RCC 7860 (cell line): Measurements from ENCODE around the gene CASQ1.

Experiments used
- DNase-seq: peaks from one replicate; pipeline ENCODE4 v3.0.0-alpha.2; 2015; ENCODE audit warnings: low spot score
- FAIRE-seq: peaks from 2 replicates; lab custom pipeline; 2012; peaks lifted over from hg19 to GRCh38; lab: Jason Lieb, UNC

The CASQ1 gene

GRCh38 chr1:160189649-160190625 is at the start of gene CASQ1:
Gene CASQ1 (plus strand): TSS chr1:160190575. CDS start chr1:160190752, 177 bp downstream.
- no peak for DNase-seq
- FAIRE-seq, result no peak

DNA sequence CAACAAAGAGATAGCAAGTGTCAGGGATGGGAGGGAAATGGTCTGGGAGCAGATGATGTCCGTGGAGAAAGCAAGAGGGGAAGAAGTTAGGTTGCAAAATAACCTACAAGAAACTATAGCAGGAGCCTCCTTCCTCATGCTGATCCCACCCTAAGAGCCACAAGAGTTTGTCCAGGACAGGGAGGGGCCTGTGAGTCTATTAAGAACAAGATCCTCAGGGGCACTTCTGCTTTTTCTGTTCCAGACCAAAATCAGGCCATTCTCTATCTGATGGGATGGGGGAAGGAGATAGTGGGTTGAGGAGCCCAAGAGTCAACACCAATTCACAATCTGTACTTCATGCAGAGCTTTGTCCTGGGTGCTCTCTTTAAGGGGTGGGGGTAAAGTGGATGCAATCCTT is 46.7 kb upstream of the CASQ1 start:
- DNase-seq (no peak), FAIRE-seq (no peak)

- DNase-seq, result no peak
- FAIRE-seq, result no peak
Measured at GRCh38 chr1:160144921-160145320, 45.5 kb upstream of the CASQ1 start.

DNA sequence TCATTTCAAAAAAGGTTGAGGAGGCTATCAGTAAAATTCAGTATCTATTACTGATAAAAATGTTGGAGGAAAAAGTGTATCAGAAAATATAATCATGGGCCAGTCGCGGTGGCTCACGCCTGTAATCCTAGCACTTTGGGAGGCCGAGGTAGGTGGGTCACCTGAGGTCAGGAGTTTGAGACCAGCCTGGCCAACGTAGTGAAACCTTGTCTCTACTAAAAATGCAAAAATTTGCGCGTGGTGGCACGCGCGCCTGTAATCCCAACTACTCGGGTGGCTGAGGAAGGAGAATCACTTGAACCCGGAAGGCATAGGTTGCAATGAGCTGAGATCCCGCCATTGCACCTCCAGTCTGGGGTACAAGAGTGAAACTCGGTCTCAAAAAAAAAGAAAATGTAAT is 44.3 kb upstream of the CASQ1 start:
- DNase-seq (no peak), FAIRE-seq (no peak)

GRCh38 chr1:160148121-160148520 is 42.3 kb upstream of the CASQ1 start:
- DNase-seq, result no peak
- no peak for FAIRE-seq

GRCh38 chr1:160149233-160149632 is 41.1 kb upstream of the CASQ1 start:
- DNase-seq, result no peak
- no peak for FAIRE-seq

- FAIRE-seq (no peak), DNase-seq (no peak)
Measured at GRCh38 chr1:160149716-160150115, 40.7 kb upstream of the CASQ1 start.

DNA sequence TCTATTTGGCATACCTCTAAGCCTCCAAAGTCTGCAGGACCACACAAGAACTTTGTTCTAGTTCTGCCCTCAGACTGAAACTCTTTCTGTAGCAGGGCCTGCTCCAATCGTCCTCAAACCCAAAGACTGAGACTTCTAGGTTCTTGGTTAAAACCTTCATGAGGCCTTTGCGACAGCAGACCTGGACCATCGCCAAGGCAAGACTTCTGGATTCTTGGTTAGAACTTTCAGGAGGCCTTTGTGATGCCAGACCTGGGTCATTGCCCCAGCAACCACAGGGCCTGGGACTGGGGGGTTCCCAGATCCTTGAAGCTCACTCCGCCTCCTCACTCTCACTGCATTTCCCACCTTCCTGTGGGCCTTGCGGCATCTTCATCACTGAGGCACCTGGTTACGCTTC is 39.1 kb upstream of the CASQ1 start, which contains the start of gene ATP1A4:
Gene ATP1A4, plus strand, starts transcription at position 301 of the 400 bp plus-strand sequence. CDS start 438 bp downstream, outside the sequence.
- DNase-seq, result no peak
- no peak for FAIRE-seq

GRCh38 chr1:160154790-160155189 is 35.6 kb upstream of the CASQ1 start:
- DNase-seq, result no peak
- no peak for FAIRE-seq

DNA sequence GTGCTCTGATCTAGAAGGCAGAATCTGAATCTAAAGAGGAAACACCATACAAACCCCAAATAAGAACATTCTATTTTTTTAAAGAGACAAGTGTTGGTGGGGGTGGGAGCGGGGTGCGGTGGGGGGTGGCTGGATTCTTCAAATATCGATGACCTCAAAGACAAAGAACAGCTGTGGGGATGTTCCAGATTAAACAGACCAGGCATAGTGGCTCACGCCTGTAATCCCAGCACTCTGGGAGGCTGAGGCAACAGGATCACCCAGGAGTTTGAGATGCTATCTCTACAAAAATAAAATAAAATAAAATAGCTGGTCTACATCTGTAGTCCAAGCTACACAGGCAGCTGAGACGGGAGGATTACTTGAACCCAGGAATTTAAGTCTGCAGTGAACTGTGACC is 34.0 kb upstream of the CASQ1 start:
- FAIRE-seq (no peak), DNase-seq (no peak)

- DNase-seq (no peak), FAIRE-seq (no peak)
Measured at GRCh38 chr1:160157174-160157573, 33.2 kb upstream of the CASQ1 start.

- no peak for FAIRE-seq
Measured at GRCh38 chr1:160158031-160158430, 32.3 kb upstream of the CASQ1 start.

GRCh38 chr1:160158534-160158933 is 31.8 kb upstream of the CASQ1 start:
- DNase-seq, result no peak
- FAIRE-seq, result no peak

More at GRCh38 chr1:160158031-160158430, 32.3 kb upstream of the CASQ1 start:
- no peak for DNase-seq

DNA sequence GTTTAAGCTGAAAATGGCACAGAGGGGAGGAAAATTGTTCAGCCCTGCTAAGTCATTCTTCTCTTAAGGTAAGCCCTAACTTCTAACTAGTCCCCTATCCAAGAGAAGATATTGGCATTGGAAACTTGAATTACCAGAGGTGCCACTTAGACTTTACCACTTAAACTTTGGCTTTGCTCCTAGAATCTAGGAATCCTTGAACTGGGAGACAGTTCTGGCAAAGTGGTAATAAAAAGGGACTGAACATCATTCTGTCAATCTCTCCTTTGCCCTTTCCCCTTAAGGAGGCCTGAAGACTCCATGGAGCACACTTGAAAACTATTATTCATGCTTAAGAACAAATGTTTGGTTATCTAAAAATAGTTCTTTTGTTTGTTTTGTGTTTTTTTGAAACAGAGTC is 30.5 kb upstream of the CASQ1 start:
- no peak for FAIRE-seq
- DNase-seq, result no peak

- DNase-seq, result no peak
- FAIRE-seq, result no peak
Measured at GRCh38 chr1:160161965-160162705, 28.2 kb upstream of the CASQ1 start.

DNA sequence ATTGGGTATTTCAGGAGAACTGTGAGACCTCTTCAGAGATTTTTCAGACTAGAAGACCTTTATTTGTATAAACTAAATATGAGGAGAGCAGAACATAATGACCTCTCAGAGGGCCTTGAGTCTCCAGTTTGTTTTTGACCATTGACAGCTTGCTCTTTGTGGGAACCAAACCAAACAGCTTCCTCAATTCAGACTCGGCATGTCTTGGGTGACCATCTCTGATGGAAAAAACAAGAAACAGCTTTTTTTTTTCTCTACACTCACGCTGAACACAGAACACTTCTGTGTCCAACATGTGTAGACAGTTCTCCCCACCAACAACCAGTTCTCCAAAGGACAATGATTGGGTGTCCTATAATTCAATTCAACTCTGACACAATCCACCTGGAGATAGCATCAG is 27.4 kb upstream of the CASQ1 start:
- DNase-seq (no peak), FAIRE-seq (no peak)

GRCh38 chr1:160163615-160164014 is 26.8 kb upstream of the CASQ1 start:
- DNase-seq (no peak), FAIRE-seq (no peak)

GRCh38 chr1:160164121-160164520 is 26.3 kb upstream of the CASQ1 start:
- FAIRE-seq (no peak), DNase-seq (no peak)

DNA sequence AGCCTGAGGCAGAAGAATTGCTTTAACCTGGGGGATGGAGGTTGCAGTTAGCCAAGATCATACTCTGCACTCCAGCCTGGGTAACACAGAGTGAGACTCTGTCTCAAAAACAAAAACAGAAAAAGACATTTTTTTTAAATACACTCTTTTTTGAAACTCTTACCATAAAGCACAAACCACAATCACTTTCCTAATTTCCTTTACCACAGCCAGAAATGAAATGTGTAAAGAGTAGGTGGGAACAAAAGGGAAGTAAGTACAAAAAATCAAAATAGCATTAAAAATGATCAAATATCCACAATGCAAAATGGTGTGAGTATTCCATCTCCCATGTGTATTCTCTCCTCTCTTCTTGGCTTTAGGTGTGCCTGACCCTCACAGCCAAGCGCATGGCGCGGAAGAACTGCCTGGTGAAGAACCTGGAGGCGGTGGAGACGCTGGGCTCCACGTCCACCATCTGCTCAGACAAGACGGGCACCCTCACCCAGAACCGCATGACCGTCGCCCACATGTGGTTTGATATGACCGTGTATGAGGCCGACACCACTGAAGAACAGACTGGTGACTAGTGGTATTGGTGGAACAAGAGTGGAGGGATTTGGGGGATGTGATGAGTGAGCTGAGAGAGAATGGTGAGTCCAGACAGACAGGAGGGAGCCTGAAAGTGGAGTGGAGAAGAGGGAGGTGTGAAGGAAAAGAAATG is 24.1 kb upstream of the CASQ1 start:
- FAIRE-seq, result no peak
- DNase-seq, result no peak

GRCh38 chr1:160167056-160167455 is 23.3 kb upstream of the CASQ1 start:
- DNase-seq, result no peak
- no peak for FAIRE-seq

DNA sequence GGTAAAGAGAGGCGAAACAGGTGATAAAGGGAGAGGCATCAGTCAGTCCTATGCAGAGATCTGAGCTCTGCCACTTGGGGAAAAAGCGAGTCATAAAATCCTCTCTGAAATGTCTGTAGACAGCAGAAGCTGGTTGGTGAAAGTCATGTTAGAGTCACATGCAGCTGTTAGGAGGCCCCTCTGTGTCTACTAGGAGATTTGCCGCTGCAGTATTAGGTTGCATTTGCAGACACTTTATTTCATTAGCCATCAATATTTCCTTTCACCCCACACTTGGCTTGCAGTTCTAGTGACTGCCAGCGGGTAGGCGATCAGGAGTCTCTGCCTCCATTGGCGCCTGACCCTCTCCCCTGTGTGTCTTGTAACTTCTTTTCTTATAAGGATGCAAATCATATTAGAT is 22.8 kb upstream of the CASQ1 start:
- DNase-seq (no peak), FAIRE-seq (no peak)
